Activated CD4-positive, alpha-beta T cell treated with anti-CD3 and anti-CD28 coated beads, Interleukin-2, Interleukin-4, amounts not matched to agents 100 ng/mL and 50 ng/mL, durations not matched to agents 16 hours and 8 hours (primary cell): Measurements from ENCODE around the gene PRDM15.

Source experiments
- DNase-seq: peaks from one replicate; pipeline ENCODE4 v3.0.0-alpha.2; 2020; ENCODE audit warnings: low spot score

PRDM15 gene

DNA sequence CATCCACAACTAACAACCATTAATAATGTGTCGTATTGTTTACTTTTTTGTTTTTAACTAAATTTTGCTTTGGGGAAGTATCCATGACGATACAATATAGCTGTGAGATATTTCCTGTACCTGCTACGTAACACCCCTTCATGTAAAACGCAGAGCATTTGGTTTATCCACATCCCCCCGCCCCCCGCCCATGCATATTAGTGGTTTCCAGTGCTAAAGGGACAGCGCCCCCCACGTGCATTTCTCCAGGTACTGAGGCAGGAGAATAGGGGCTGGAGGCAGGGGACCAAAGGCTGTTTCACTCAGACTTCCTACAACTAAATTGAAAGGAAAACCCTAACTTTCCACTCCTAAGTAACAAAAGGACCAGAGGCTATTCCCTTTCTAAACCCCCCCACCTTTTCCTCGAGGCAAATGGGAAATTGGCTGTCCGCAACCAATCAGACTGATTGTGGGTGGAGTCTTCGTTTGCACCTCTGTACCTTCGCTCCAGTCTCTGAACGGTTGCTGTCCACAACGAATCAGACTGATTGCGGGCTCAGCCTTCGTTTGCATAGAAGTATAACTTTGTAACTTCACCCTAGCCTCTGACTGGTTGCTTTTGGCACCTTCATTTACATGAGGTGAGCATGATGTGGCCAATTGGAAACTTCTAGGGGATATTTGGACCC lies 100.1 kb downstream of the PRDM15 start:
- DNase-seq, result no peak

DNA sequence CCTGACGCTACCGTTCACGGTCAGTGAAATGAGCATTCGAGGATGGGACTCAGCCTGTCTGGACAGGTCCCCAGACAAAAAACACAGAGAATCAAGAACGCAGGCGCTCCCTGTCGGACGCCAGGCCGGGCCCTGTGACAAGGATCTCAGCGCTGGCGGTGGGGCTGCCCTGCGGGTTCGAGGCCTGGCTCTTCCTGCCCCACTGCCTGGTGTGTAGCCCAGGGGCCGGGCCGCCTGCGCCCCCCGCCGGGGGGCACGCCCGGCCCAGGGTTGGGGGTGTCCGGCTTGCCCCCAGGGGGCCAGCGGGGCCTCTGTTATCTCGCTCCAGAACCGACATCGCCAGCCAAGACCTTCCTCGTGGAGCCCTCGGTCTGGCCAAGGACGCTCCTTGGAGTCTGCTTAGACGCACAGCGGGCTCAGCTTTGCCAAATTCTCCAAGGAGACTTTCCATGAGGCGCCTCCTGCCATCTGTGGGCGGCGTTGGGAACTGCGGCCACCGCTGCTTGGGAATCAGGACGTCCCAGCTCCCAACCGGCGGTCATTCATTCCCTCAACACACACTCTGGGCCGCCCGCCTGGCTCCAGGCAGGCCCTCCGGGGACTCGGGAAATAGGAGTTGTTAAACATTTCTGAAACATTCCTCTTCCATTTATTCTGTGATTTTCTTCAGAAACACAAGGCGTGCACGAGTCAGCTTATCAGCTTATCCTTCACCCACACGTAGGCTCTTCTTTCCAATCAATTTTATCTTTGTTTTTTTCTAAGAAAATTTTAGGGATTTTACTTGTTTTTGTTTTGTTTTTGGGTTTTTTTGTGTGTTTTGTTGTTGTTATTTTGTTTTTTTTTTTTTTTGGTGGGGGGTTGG lies 101.0 kb downstream of the PRDM15 start:
- DNase-seq, result no peak

DNA sequence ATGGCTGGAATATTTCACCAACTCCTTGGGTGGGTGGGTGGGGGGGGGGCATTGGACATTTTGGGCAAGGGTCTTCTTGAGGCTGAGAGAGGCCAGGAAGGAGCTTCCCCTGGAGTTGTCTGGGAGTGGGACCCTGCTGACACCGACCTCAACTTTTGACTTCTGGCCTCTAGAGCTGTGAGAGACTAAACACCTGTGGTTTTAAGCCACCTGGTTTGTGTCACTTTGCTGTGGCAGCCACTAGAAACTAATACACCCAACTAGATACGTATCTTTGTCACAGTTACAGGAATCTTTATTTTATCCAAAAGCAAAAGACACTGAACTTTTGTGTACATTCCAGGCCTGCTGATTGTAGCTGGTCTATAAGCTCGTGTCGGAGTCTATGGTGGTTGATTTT lies 102.4 kb downstream of the PRDM15 start:
- DNase-seq, result no peak

DNA sequence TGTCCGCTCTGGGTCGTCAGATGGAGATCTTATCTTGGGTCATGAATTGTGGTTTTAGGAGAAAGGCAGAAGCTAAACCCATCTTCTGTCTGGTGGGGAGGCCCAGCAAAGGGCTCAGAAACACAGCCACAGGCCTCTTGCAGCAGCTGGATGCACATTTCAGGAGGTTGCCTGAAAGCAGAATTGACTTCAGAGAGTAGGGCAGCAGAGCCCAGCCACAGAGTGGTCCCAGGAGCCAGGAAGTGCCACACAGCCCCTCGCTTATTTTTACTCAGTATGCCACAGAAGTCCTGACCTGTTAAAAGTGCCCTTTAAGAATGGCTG lies 104.0 kb downstream of the PRDM15 start:
- no peak for DNase-seq

DNA sequence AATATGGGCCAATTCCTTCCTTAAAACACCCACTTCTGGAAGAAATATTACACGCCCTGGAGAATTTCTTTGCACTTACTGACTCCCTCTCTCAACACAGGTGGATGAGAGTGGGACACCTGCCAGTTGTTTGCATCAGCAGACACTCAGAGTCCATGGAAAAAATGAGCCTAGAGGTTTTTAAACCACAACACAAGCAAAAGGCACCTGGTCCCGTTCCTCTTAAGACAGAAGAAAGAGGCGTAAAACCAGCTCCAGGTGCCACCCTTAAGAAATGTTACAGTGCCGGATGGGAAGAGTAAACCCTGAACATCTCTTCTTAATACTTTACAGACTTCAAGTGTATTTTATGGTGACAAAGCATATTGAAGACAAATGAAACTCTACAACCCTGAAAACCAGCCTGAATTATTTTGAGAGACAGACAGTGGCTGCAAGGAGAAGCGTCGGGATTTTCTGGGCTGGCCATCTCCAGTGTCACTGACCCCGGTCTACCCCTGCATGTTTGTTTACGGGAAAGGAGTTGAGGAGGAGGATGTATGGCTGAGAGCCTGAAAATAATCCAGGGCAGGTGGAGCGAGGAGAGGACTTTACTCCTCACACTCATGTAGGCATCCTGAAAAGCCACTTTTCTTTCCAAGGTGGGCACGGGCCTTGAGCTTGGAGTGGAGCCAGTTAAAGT lies 104.5 kb downstream of the PRDM15 start:
- DNase-seq, result no peak

DNA sequence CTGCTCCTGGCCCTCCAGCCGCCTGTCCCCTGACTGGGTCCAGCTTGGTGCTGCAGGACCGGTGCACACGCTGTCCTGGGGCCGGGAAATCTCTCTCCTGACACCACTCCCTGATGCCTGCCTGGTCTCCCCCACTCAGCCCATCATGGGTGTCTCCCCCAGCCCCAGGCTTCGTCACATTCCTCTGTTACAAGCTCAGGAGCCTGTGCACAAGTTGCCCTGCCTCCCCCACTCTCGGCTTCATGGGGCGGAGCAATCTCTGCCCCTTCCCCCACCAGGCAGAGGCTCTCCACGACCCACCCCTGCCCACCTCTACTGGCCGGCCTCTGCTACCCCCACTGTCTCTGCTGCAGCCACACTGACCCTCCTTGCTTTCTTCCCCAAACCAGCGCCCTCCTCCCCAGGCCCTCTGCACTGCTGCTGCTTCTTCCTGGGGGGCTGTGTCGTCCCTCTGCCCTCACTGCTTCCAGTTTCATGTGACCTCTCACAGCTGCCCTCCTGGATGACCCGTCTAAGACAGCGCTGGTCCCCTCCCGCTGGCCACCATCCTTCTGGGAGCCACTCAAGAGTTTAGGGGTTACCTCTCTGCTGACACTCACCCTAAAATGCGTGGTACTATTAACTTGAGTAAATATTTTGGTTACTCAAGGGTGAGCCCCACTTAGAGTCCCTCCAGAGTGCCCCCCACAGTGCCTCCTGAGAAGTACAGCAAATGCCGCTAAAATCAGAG lies 106.6 kb downstream of the PRDM15 start:
- no peak for DNase-seq

DNA sequence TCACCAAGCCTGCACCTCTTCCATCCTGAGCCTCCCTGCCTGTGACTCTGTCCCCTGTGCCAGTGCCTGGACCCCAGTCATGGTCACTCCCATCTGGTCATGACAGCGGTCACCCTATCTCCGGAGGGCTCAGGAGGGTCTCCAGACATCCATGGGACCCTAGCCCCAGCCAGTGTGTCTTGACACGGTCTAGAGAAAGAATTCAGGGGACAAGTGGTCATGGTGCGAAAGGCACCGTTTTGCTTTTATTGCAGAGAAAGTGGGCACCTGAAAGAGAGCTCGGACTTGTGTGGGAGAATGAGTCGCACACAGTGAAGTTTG lies 107.6 kb downstream of the PRDM15 start:
- DNase-seq, result no peak

DNA sequence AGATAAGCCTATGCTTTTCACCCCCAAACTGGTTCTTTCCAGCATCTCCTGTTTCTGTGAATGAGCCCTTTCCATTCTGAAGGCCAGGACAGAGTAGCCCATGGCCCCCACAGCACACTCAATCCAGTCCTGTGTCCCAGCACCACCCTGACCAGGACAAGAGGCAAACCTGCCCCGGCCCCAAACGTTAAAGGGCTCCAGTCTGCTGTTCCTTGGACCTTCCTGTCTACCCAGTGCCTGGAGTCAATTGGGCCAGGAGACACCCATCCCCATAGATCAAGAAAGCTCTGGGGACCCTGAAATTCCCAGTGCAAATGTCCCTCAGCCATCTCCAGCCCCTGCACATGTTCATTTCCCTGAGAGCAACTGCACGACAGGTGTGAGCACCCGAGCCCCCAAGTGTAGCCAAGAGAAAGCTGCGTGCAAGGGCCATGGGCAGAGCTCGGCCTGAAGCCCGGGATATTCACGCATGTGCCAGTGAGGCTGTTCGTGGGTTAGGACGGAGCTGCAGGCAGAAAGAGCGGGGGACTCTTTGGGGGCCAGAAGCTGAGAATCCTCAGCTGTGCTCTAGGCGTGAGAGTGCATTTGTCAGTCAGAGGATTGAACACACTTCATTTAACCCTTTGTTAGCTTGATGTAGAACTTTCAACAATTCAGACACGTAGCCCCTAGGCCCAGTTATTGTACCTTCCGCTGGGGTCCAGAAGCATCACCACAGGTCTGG lies 108.1 kb downstream of the PRDM15 start:
- no peak for DNase-seq

DNA sequence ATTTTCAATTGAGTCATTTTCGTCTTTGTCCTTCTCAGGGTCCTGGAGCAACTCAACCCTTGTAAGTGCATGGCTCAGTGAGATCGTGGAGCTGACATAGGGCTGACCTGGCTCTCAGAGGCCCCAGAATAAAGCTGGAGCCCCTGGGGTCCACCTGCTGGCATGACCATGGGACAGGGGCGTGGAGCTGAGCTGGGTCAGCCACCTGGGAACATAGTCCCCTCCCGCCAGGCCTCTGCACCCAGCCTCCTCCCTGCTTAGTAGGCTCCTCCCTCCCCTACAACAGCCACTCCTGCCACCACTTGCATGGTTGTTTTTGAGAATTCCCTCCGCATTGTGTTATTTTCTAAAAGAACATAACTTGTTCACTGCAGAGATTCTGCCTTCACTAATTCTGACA lies 109.2 kb downstream of the PRDM15 start:
- DNase-seq, result no peak

DNA sequence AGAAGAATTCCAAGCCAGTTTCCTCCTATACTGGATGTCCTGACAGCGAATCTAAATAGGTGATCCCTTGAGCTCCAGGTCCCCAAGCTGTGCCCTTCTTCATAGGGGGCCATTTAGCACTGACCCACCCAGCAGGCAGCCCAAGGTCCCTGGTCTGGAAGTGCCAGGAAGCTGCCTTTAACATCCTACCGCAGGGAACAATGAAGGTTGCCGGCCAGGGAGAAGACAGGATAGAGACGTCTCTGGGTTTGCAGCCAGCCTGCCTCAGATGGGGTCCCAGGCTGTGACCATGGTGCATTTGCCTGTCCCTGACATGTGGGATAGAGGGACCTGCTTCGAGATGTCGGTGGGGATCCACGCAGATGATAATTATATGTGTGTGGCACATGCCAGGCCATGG lies 109.6 kb downstream of the PRDM15 start:
- DNase-seq, result no peak

DNA sequence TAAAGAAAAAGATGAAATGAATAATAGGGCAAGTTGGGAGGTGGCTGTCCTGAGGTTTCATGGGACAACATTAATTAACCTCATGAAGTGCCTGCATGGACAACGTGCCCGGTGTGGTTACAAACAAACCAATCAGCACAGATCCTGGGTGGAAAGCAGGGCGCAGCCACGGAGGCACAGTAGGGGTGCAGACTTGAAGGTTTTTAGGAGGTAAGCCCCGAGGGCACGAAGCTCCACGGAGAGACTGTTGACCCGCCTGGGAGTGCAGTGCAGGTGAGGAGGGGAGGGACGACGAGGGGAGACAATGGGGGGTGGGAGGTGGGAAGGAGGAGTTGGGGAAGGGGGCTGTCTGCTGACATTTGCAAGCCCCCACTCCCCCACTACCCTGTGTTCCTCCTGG lies 110.0 kb downstream of the PRDM15 start:
- no peak for DNase-seq

DNA sequence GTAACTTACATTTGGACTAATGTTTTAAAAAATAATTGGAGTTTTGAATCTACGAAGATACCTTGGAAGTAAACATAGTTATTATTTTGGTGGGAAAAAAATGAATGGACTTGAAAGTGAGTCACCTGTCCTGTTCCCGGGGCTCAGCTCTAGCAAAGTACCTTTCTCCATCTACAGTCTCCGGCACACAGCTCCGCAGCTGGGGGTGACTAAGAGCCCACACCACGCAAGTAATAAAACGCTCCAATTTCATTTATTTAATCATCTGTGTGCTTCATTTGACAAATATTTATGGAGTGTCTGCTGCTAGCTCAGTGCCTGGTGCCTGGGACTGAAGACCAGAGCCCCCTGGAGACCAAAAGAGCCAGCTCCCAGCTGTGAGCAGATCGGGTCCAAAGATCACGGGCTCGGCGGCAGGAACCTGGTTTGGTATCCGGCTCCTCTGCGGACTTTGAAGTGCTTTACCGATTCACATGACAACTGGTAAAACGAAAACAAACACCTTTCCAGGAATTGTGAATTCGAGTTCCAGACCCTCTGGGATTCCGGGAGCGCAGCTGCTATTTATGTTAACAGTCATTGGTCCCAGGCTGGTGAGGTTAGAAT lies 110.6 kb downstream of the PRDM15 start:
- no peak for DNase-seq

DNA sequence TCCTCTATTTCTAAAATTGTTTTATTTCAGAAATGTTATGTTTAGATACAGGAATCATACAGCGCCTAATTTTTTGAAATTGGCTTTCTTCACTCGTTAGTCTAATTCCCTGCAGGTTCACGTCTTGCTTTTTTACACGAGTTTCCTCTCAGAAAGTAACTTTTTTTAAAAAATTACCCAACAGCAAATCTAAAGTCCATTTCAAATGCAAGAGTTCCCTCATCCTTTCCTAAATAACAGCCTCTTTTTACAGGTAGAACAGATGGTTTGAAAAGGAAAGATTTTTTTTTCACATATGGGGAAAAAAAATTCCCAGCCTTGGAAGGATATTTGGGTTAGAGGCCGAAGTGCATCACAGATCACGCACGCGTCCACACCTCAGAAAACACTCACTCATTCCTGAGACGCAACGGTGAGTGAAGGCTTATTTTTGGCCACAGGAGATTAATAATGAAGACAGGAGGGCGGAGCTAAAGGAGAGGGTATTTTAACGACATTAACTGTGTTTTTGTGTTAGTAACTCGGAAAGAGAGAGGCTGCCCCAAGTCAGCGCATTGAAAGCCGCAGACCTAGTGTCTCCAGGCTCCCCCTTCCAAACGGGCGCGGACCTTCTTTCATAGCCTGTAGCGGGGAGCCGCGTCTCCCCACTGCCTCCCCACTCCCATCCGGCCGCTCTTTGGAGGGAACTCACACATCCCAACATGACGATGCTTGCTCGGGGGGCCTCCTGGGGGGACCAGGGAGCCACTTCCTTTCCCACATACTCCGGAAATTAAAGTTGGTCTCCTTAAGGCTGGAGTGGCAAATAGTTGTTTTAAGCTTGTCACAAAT lies 111.3 kb downstream of the PRDM15 start:
- no peak for DNase-seq

DNA sequence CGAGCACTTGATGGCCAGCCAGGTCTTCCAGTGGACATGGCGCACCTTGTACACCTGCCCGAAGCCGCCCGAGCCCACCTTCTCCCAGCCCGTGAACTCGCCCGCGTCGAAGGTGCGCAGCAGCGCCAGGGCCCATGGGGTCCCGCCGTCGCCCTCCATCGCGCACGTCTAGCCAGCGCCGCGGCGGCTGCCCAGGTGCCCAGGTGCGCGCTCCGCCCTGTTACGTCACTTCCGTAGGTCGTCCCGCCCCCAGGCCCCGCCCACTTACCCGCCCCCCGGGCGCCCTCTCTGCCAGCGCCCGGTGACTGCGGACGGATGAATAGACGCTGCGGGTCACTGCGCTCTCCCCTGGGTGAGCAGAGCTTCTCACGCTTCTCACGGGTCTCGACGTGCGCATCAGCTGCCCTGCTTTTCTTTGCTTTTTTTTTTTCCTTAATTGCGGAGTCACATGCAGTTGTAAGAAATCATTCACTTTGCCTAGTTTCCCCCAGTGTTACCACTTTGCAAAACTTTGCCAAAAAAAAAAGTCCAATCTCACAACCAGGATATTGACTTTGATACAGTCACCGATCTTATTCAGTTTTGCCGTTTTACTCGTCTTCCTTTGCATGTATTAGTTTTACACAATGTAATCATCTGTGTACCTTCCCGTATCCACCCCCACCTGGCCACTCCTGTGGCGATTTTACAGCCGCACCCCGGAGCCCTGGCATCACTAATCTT lies 112.1 kb downstream of the PRDM15 start, which contains the start of gene RIPK4:
TSS of gene RIPK4 (minus strand) at position 170 of the 723 bp plus-strand sequence. CDS start at position 159, 11 bp downstream.
- peak; percentile 48 for DNase-seq

DNA sequence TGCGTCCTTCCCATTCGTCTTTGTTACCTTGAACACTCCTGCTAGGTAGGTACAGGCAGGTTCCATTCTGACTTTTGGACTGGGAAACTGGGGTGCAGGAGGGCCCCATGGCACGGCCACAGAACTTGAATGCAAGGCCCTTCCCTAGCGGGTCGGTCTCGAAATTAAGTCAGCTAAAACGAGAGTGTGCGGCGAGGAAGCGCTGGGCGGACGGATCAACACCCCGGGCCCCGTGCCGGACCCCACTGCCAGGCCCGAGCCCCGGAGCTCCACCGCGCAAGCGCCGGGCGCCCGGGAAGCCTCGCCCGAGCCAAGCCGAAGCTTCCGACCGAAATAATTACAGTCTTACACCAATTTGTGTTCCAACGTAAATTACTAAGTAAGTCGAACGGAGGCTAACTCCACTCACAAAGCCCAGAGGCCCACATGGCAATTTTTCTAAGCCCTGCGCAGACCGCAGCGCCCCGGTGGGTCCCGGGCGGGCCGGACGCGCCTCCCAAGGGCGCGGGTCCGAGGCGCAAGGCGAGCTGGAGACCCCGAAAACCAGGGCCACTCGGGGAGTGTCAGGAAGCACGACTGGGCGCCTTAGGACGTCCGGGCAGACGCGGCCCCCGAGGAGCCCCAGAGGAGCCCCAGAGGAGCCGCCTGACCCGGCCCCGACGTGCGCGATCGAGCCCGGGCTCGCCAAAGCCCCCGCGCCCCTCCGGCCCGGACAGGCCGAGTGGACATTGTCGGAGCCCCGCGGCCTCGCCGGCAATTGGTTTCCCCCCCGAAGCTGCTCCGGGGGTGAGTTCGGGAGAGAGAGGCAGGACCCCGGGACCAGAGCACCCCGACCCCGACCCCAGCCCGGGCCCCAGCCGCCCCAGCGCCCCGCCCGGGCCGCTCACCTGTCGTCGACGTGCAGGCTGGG lies 112.9 kb downstream of the PRDM15 start:
- no peak for DNase-seq

DNA sequence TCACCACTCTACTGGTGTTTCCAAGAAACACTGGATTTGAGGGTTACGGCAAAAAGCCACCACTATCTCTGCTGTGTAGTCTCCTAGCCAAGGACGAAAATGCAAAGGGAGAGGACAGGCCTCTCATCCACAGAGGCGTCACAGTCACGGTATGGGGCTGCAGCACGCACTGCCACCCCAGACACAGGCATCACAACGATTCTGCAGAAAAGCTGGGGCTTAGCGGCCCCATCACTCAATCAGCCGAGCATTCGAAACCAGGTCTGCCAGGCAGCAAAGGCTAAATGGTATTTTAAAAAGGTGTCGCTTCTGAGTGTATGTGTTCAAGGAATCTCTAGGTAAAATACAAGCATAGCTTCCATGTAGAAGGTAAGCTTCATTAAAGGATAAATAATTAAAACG lies 113.7 kb downstream of the PRDM15 start:
- no peak for DNase-seq

DNA sequence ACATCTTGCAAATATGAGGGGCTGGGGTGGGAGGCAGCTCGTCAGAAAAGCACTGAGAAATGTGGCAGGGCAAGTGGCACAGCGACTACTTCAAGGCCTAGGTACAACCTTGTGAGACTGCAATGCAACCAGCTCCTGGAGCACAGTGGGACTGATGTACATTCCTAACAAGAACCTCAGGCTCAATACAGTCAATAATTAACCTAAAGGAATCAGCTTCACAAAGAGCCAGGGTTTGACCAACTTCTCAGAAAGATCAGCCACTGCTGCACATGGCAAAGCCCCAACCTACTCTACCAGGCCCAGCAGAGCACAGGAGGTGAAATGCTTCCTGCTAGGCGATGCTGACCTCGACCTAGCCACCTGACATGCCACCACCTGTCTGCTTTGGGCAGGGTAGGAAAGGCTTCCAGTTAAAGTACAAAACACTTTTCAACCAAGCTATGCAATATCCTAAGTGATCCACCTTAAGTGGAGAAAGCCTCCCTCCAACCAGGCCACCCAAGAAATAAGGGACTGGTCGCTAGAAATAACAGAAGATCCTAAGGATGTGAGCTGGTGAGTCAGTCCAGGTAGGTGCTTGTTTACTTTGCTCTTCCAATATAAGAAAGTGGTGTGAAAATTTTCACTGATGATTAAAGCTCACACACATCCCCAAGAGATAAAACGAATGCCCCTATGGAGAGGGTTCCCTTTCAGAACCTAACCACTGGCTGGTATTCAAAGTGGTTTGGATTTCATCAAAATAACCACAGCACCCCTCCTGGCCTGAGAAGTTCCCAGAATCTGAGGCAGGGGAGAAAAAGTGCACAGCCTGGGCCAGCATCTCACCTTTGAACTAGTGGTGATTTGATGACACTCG lies 114.4 kb downstream of the PRDM15 start:
- no peak for DNase-seq

DNA sequence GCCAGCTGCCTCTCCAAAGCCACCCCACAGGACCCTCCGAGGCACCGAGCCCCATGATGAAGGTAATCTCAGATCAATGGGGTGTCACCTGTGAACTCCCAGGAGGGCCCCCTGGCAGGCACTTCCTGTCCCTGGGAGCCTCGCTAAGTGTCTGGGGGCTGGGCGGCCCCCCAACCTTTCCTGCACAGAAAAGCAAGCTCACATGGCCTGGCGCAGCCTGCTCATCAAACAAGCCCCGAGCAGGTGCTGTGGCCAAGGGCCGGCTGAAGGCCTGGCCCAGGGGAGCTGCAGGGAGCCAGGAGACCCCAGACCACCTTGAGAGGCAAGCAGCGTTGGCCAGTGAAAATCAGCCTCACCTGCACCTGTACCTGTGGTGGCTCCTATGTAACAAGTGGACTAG lies 115.1 kb downstream of the PRDM15 start:
- no peak for DNase-seq
